ENCODE results near the gene CSNK2B.

CSNK2B gene

DNA sequence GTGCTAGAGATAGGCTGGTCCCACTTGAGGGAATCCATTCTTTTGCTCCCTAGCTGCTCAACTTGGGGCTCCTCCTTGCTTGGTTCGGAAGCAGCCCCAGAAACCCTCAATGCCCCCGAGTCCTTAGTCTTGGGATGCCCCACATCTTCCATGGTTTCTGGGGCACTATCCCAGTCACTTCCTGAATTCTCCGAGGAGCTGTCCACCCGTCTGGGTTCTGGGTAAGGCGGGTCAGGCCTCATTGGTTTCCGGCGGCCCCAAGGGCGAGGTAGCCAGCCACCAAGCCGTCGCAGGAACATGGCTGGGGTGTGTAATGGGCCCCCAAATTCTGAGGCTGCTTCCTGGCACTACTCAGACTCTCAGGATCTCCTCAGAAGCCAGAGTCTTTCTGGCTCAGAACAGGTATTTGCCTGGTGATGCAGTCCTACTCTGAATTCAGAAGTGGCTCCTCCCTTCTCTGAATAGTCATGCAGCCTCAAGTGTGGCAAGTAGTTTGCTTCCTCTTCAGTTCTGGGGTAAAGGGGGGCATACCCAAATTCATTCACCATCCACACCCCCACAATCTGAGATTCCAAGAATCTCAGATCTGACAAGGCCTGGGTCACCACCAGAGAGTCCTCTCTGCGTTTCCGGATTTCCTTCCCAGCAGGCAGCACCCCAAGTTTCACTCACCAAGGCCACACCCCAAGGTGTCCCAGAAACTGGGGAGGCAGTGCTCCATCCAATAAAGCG is 6.1 kb upstream of the CSNK2B start:
- Histone ChIP-seq H3K9ac (ENCODE audit: low read length) (peak overlapping the region; percentile 78), H2AFZ (ENCODE audit: low read length) (peak overlapping the region; percentile 18), H3K4me2 (ENCODE audit: low read depth, low read length) (peak overlapping the region; percentile 94), H3K27ac (ENCODE audit: low read length) (peak overlapping the region; percentile 54; the same call in 1 of the 2 replicates), H3K4me3 (ENCODE audit: low read length) (peak overlapping the region; percentile 87), H3K27me3 (replicated peaks; ENCODE audit: insufficient read depth, low read length) (no peaks in the 10 kb centered on the region), H3K9me3 (replicated peaks; ENCODE audit: insufficient read depth, low read length) (no peaks in the 10 kb centered on the region), H4K20me1 (ENCODE audit: insufficient read depth, low read length) (no peaks in the 10 kb centered on the region), H3F3A (ENCODE audit: insufficient read depth, low read length) (peaks cover 14% of the 10 kb centered on the region), H3K9me2 (replicated peaks; ENCODE audit: insufficient read depth, low read length) (no peaks in the 10 kb centered on the region), H3K4me1 (ENCODE audit: low read length) (peaks cover 36% of the 10 kb centered on the region), H3K36me3 (replicated peaks; ENCODE audit: insufficient read depth, low read length) (no peaks in the 10 kb centered on the region), H3K79me2 (ENCODE audit: low read length) (peaks cover 56% of the 10 kb centered on the region)
- peak; percentile 12 for DNase-seq
- no peak for TF ChIP-seq EZH2phosphoT487 (IDR thresholded peaks at IDR 0.05; ENCODE audit: low read length)
- TF ChIP-seq EZH2 (optimal IDR thresholded peaks at IDR 0.05; ENCODE audit: low read depth, low read length) = no peak
- TF ChIP-seq CTCF (IDR thresholded peaks at IDR 0.05; ENCODE audit: low read length) = no peak

DNA sequence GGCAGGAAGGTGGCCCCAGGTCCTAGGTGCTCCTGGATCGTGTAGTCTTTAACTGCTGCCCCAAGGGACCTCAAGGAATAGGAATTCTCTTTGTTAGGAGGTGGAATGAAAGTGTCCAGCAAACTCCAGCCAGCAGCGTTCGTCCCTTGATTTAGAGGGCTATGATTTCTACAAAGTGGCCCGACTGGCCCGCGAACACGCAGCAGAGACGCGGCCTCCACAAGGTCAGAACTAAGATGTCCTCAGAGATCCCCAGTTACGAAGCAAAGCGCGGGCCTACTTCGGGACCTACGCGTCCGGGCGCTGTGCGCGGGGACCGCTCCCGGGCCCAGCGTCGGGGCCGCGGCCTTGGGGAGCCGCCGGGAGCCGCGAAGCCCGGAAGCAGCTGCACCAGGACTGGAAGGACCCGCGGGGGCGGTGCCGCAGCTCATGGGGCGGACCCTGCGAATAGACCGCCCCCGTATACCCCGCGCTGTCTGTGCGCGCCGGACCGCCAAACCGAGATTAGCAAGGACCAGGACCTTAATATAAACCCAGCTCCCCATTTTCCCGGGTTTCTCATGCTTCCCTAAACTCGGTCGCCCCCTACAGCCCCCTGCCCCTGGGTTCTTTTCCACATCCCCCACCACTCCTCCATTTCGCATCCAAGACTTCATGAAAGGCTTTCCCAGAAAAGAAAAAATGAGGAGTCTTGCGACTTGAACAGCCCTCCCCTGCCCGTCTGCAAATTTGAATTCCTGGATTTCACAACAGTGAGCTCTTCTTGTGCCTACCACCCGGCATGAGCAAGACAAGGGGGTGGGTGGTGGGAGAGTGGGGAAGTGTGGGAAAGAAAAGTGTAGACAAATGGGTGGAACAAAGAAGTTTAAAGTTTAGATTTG is 5.3 kb upstream of the CSNK2B start, which contains the start of gene C6orf47:
C6orf47 (minus strand) TSS at position 398 of the 881 bp plus-strand sequence. CDS start 831 bp downstream, outside the sequence.
- H3K4me1 ChIP-seq (ENCODE audit: low read length) = peaks cover 36% of the 10 kb centered on the region
- H3K27ac ChIP-seq (ENCODE audit: low read length) = peak within 1 kb of the TSS; percentile 54; the same call in 1 of the 2 replicates
- no peaks in the 10 kb centered on the region for H3K36me3 ChIP-seq (replicated peaks; ENCODE audit: insufficient read depth, low read length)
- no peak for TF ChIP-seq EZH2phosphoT487 (IDR thresholded peaks at IDR 0.05; ENCODE audit: low read length)
- TF ChIP-seq EZH2 (optimal IDR thresholded peaks at IDR 0.05; ENCODE audit: low read depth, low read length) = no peak
- no peak for TF ChIP-seq CTCF (IDR thresholded peaks at IDR 0.05; ENCODE audit: low read length)
- peaks cover 19% of the 10 kb centered on the region for H3F3A ChIP-seq (ENCODE audit: insufficient read depth, low read length)
- H3K4me2 ChIP-seq (ENCODE audit: low read depth, low read length) = peak within 1 kb of the TSS; percentile 94
- H3K9ac ChIP-seq (ENCODE audit: low read length) = peak within 1 kb of the TSS; percentile 78
- H4K20me1 ChIP-seq (ENCODE audit: insufficient read depth, low read length) = no peaks in the 10 kb centered on the region
- no peaks in the 10 kb centered on the region for H3K9me3 ChIP-seq (replicated peaks; ENCODE audit: insufficient read depth, low read length)
- no peaks in the 10 kb centered on the region for H3K27me3 ChIP-seq (replicated peaks; ENCODE audit: insufficient read depth, low read length)
- H3K4me3 ChIP-seq (ENCODE audit: low read length) = peak within 1 kb of the TSS; percentile 87
- peak; percentile 80 for DNase-seq
- no peaks in the 10 kb centered on the region for H3K9me2 ChIP-seq (replicated peaks; ENCODE audit: insufficient read depth, low read length)
- peaks cover 58% of the 10 kb centered on the region for H3K79me2 ChIP-seq (ENCODE audit: low read length)
- H2AFZ ChIP-seq (ENCODE audit: low read length) = peak within 1 kb of the TSS; percentile 18

- Histone ChIP-seq H3K4me2 (ENCODE audit: low read depth, low read length) (peak overlapping the region; percentile 94), H3K27ac (ENCODE audit: low read length) (peak overlapping the region; percentile 54; the same call in 1 of the 2 replicates), H3K4me3 (ENCODE audit: low read length) (peak overlapping the region; percentile 87), H3K9me3 (replicated peaks; ENCODE audit: insufficient read depth, low read length) (no peaks in the 10 kb centered on the region), H3K4me1 (ENCODE audit: low read length) (peaks cover 36% of the 10 kb centered on the region), H3K9ac (ENCODE audit: low read length) (peak overlapping the region; percentile 78; the same call in 1 of the 2 replicates), H3K36me3 (replicated peaks; ENCODE audit: insufficient read depth, low read length) (no peaks in the 10 kb centered on the region), H2AFZ (ENCODE audit: low read length) (peak overlapping the region; percentile 18; the same call in 1 of the 2 replicates), H3K27me3 (replicated peaks; ENCODE audit: insufficient read depth, low read length) (no peaks in the 10 kb centered on the region), H3F3A (ENCODE audit: insufficient read depth, low read length) (peaks cover 20% of the 10 kb centered on the region), H3K9me2 (replicated peaks; ENCODE audit: insufficient read depth, low read length) (no peaks in the 10 kb centered on the region), H4K20me1 (ENCODE audit: insufficient read depth, low read length) (no peaks in the 10 kb centered on the region), H3K79me2 (ENCODE audit: low read length) (peaks cover 65% of the 10 kb centered on the region)
- no peak for DNase-seq
- TF ChIP-seq EZH2 (optimal IDR thresholded peaks at IDR 0.05; ENCODE audit: low read depth, low read length) (no peak), CTCF (IDR thresholded peaks at IDR 0.05; ENCODE audit: low read length) (no peak; the same call in 1 of the 2 replicates), EZH2phosphoT487 (IDR thresholded peaks at IDR 0.05; ENCODE audit: low read length) (no peak)
Measured at GRCh38 chr6:31661262-31662123, 4.4 kb upstream of the CSNK2B start.
